VCaP (cell line): ENCODE results near the gene FRMD6.
"Not testable (repeated sequence)": the region's sequence is repeated elsewhere in the genome, so short reads cannot be mapped to it uniquely, and the experiment has no call there.

ENCODE experiments used
- H3K27ac ChIP-seq: fragments of 450-650 bp; 2 replicates; pipeline ENCODE4 v1.5.1; 2017
- CTCF ChIP-seq: fragments of 450-650 bp; conservative IDR thresholded peaks from 2 replicates; pipeline ENCODE4 v1.5.1; 2017; ENCODE audit warnings: mild to moderate bottlenecking, moderate library complexity

The FRMD6 gene

GRCh38 chr14:51627313-51627712, 24.4 kb upstream of the FRMD6 start:
- no peak for TF ChIP-seq CTCF
- no peak overlapping the region for H3K27ac ChIP-seq

- no peak overlapping the region for H3K27ac ChIP-seq
- no peak for TF ChIP-seq CTCF
These were observed 23.5 kb upstream of the FRMD6 start for GRCh38 chr14:51628238-51628637.

- H3K27ac ChIP-seq: no peak overlapping the region
- TF ChIP-seq CTCF: no peak
These were observed 20.7 kb upstream of the FRMD6 start for GRCh38 chr14:51630987-51631386.

GRCh38 chr14:51633298-51633697, 18.4 kb upstream of the FRMD6 start:
- H3K27ac ChIP-seq: not testable (repeated sequence)

- no peak for TF ChIP-seq CTCF
- no peak overlapping the region for H3K27ac ChIP-seq
These were observed 15.6 kb upstream of the FRMD6 start for GRCh38 chr14:51636109-51636508.

GRCh38 chr14:51638071-51638944, 13.4 kb upstream of the FRMD6 start:
- TF ChIP-seq CTCF: no peak
- H3K27ac ChIP-seq: no peak overlapping the region

- TF ChIP-seq CTCF: no peak
- no peak overlapping the region for H3K27ac ChIP-seq
These were observed 11.9 kb upstream of the FRMD6 start for GRCh38 chr14:51639668-51640316.

GRCh38 chr14:51643140-51643539, 8.6 kb upstream of the FRMD6 start:
- TF ChIP-seq CTCF: no peak
- H3K27ac ChIP-seq: no peak overlapping the region
